ENCODE measurements around the gene TRAF7. TPM values are rescaled to one million over a fixed set of nuclear protein-coding genes. Genes with fewer than 3 reads are reported as not detected.

Gene TRAF7
- total RNA-seq, 2 donors from 2014 or later = 31.1 to 34.9 TPM

GRCh38 chr16:2142942-2143877, 12.4 kb upstream of the TRAF7 start:
- DNase-seq = no peak
- no peak for ATAC-seq
- intact Hi-C loops (cut with DNase I) = loop anchor here in 1 of 2 donors (5.0 kb wide), 1 partner anchor 121 kb away; no protein-coding TSS in a partner anchor

DNA sequence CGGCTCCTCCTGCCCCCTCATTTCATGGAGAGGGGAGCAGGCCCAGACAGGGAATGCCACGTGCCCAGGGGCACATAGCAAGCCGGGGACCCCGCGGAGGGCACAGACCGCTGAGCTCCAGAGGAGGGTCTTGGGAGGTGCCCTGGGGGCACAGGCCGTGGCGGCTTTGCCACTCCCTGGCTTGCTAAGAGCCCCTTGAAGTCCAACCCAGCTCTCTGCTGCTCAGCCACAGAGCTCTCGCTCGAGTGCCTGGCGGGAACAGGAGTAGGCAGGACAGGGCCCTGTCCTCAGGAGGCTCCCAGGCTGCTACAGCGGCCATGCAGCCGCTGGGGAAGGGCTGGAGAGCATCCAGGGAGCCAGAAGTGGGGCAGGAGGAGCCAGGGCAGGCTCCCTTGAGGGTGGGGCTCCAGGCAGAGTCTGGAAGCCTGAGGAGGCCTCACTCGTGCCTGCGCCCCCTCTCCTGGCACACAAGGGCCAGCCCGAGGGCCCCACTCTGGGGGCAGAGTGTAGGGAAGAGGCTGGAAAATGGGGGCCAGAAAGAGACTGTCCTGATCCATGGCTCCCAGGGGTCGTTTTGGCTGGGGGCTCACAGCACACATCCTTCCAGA, 11.6 kb upstream of the TRAF7 start:
- intact Hi-C loops (cut with DNase I) = loop anchor here in 1 of 2 donors (5.0 kb wide), 1 partner anchor 122 kb away; no protein-coding TSS in a partner anchor
- DNase-seq = no peak
- no peak for ATAC-seq

DNA sequence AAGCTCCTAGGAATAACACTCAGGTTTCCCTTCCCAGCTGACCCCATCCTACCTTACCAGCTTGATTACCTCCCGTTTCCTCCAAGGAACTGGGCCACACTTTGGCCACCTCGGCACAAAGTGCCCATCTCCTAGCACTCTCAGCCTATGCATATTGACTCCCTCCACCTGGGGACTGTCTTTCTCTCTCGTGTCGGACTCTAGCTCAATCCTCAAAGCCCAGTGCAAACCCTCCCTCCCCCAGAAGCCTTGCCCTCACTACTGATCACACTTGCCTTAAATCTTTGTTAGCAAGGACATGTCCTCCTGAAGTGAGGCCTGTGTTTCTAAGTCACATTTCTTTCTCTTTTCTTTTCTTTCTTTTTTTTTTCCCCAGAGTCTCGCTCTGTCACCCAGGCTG, 9.7 kb upstream of the TRAF7 start:
- DNase-seq = no peak
- intact Hi-C loops (cut with DNase I) = no loop called here
- ATAC-seq = no peak

DNA sequence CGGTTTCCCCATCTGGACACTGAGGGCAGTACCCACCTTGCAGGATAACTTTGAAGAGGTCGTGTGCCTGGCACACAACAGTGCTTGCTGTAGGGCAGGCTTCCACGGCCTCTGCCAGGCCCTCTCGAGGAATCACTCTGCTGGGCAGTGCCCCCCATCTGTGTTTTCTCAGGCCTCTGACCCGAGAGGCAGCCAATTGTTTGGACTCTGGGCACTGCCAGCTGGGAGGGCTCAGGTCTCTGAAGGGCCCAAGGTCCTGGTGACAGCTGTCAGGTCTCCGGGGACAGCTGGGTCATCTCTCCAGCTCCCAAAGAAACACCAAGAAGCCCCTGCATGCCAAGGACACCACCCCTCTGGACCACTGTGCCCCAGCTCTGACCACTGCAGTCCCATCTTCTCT, 8.2 kb upstream of the TRAF7 start:
- intact Hi-C loops (cut with DNase I) = no loop called here
- DNase-seq (peak; percentile 25), ATAC-seq (no peak)

DNA sequence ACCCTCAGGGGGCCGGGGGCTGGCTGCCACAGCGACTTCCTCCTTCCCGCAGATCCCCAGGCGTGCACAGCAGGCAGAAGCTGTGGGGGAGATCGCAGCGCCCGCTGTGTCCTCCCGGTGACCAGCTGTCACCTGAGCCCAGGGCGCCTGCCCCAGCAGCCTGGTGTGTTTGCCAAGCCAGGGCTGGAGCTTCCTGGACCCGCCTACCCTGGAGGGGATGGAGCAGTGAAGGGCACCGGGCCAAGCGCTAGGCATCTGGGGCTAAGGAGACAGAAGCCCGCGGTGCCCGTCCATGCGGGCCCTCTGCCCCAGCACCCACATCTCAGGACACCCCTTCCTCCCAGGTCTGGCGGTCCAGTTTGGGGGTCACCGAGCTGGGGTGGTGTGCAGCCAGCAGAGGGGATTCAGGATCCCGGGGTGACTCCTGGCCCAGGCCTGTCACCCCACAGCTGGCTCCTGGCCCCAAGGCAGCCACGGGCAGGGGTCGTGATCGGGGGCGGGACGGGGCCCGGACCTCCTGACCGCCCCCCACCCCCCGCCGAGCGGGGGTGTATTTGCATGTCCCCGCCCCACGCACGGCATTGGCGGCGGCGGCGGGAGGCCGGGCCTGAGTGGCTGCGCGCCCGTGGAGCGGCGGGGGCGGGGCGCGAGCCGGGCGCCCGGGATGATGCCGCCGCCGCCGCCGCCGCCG, 7.5 kb upstream of the TRAF7 start, which contains the start of gene RAB26:
TSS of gene RAB26 (plus strand) at position 645 of the 691 bp plus-strand sequence. CDS start 159 bp downstream, outside the sequence.
- intact Hi-C loops (cut with DNase I) = no loop called here
- DNase-seq (peak; percentile 84), ATAC-seq (peak; percentile 83 to 92)

DNA sequence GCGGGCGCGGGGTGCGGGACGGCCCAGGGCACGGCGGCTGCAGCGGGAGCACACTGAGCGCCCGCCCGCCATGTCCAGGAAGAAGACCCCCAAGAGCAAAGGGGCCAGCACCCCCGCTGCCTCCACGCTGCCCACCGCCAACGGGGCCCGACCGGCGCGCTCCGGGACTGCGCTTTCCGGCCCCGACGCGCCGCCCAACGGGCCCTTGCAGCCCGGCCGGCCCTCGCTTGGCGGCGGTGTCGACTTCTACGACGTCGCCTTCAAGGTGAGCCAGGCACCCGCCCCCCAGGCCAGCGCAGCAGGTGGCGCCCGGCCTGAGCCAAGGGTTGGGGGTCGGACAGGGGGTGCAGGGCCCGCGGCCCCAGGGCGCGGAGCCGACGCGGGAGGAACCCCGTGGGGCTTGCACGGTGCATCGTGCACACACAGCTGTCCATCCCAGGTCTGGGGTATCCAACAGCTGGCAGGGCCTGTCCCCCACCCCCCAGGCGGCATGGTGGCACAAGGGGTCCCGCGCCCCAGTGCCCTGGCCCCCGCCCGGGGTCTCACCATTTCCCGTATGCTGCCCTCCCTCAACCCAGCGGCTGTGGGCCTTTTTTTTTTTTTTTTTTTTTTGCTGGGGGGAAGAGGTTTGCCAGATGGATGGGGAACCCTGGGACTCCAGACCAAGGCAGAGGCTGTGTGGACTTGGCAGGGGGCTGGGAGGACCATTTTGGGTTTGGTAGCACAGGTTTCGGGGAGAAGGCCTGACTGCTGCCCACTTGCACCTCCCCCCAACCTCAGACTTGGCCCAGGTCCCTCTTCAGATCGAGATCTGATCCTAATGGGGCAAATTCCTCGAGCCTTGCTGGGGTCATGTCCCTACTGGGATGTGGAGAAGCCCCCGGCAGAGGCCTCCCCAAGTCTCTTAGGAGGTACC, 6.6 kb upstream of the TRAF7 start:
- ATAC-seq (no peak), DNase-seq (no peak)
- intact Hi-C loops (cut with DNase I) = no loop called here

DNA sequence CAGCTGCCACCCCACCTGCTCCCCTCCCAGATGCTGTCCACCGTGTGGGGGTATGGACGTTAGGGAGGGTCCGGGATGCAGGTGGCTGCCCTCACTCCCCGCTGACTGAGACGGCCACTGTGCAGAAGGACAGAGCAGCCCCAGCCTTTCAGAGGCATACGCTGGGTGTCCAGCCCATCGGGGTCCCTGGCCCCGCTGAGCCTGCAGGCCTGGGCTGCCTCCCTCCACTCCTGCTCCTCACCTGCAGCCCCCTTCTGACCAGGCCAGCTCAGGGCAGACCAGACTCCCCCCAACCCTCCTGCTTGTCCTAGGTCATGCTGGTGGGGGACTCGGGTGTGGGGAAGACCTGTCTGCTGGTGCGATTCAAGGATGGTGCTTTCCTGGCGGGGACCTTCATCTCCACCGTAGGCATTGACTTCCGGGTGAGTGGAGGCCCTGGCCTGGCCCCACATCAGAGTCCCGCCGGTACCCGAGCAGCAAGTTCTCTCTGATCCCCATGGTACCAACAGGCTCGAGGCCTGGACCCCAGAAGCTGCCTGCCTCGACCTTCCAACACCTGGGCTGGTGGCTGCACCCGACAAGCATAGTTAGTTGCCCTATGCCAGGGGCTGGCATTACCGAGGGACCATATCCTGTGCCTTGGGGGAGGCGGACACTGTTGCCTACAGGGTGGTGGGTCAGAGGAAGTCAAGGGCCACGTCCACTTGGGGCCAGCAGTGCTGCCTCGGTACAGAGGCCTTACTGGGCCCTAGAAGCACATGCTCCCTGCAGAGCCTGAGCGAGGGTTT, 5.8 kb upstream of the TRAF7 start:
- intact Hi-C loops (cut with DNase I) = no loop called here
- DNase-seq (peak; percentile 34), ATAC-seq (no peak)

- ATAC-seq (no peak), DNase-seq (no peak)
- intact Hi-C loops (cut with DNase I) = no loop called here
Measured at GRCh38 chr16:2150418-2151187, 5.0 kb upstream of the TRAF7 start.

GRCh38 chr16:2151188-2152091, 4.1 kb upstream of the TRAF7 start:
- DNase-seq = no peak
- ATAC-seq = no peak
- intact Hi-C loops (cut with DNase I) = no loop called here

DNA sequence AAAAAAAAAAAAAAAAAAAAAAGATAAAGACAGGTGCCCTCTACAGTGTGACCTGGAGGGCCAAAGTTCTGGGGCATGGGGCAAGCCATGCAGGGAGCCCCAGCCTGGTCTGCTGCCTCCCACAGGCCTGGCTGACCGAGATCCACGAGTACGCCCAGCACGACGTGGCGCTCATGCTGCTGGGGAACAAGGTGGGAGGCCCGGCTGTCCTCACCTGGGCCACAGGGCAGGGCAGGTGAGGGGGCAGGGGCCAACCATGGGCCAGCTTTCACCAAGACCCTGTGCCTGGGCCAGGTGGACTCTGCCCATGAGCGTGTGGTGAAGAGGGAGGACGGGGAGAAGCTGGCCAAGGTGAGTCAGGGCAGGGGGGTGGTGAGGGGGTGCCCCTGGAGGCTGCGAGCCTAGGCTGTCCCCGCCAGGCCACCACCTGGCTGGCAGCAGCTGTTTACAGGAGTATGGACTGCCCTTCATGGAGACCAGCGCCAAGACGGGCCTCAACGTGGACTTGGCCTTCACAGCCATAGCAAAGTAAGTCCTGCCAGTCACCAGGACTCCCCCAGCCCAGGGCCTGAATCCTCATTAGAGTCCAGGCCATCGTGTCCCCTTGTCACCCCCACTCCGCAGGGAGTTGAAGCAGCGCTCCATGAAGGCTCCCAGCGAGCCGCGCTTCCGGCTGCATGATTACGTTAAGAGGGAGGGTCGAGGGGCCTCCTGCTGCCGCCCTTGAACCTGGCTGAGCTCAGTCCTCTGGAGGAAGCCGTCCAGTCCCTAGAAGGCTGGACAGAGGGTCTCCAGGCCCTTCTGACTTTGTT, 2.7 kb upstream of the TRAF7 start:
- ATAC-seq (no peak), DNase-seq (no peak)
- intact Hi-C loops (cut with DNase I) = no loop called here

DNA sequence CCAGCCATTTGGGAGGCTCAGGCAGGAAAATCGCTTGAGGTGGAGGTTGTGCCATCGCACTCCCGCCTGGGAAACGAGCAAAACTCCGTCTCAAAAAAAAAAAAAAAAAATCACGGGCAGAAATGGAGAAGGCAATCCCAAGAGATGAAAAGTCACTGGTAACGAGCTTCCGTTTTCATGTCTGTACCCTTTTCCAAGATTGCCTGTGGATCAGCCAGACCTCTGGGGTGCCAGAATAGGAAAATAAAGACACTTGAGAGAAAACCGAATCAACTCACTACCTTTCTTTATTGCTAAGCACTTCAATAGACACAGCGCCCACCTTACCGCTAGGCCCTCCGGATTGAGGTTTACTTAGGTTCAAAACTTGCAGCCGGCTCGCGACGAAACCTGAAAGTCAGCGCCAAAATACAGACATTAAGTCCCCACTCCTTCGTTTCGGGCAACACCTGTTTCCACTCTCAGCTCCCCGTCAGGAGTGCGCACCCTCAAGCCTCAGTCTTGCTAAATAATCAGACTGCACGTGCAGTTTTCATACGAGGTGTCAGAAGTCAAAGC, 970 bp upstream of the TRAF7 start:
- intact Hi-C loops (cut with DNase I) = loop anchor here in 1 of 2 donors (5.0 kb wide), 1 partner anchor 58 kb away; the partner anchor contains the start of genes BRICD5 and PGP
- no peak for ATAC-seq
- DNase-seq = no peak

GRCh38 chr16:2155977-2156848, 631 bp downstream of the TRAF7 start:
- no peak for ATAC-seq
- intact Hi-C loops (cut with DNase I) = loop anchor here in 1 of 2 donors (5.0 kb wide), 1 partner anchor 56 kb away; the partner anchor contains the start of genes BRICD5 and PGP
- DNase-seq = no peak

DNA sequence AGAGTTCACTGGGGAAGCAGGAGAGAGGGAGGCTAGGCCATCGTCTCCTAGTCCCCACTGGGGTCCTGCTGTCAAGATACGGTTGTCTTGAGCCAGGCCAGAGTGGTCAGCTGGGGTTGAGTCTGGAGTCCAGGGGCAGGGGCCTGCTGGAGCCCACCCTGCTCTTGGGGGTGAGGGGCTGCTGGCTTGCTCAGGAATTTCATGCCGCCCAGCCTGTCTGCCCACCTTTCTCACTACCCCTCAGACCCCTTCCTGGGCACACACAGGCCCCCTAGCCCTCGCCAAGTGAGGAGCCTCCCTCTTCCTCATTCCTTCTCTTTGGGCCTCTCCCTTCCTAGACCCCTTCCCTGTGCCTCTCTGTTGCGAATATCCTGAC, 1.3 kb downstream of the TRAF7 start:
- no peak for DNase-seq
- no peak for ATAC-seq

More for the DNA sequence above, 1.3 kb downstream of the TRAF7 start:
- intact Hi-C loops (cut with DNase I) = loop anchor here in 1 of 2 donors (5.0 kb wide), 1 partner anchor 55 kb away; the partner anchor contains the start of genes BRICD5 and PGP
